CD14-positive monocyte (primary cell): ENCODE data around the gene CPA4. TPM values are rescaled to one million over a fixed set of nuclear protein-coding genes. Genes with fewer than 3 reads are reported as not detected.

Source experiments
- DNase-seq, 3 donors: peaks; one replicate each; pipeline ENCODE4 v3.0.0-alpha.2; 2011 to 2022
- H2AFZ ChIP-seq: 2 replicates; pipeline ENCODE4 v1.6.0; 2012; ENCODE audit warnings: mild to moderate bottlenecking, low read depth, low read length, inconsistent platforms; ENCODE audit not compliant: insufficient read depth, poor library complexity, severe bottlenecking
- H3K27ac ChIP-seq, 2 donors: 1 replicate in 1 of 2; 2 replicates in 1 of 2; pipeline ENCODE4 v1.5.1; 2012 to 2013; ENCODE audit warnings: low read length in 2 of 2, control low read depth in 1 of 2, inconsistent platforms in 1 of 2, low read depth in 1 of 2, mild to moderate bottlenecking in 1 of 2
- H3K27me3 ChIP-seq, 2 donors: one replicate each; pipeline versions ENCODE4 v1.6.0 to v1.6.1; 2011 to 2013; ENCODE audit warnings: low read length in 2 of 2; ENCODE audit not compliant: control insufficient read depth in 2 of 2, insufficient read depth in 2 of 2
- H3K36me3 ChIP-seq, 2 donors: replicated peaks in 1 of 2; 1 replicate in 1 of 2; 2 replicates in 1 of 2; pipeline versions ENCODE4 v1.5.1 to v1.6.1; 2012 to 2013; ENCODE audit warnings: low read length in 2 of 2, control low read depth in 1 of 2, inconsistent platforms in 1 of 2, mild to moderate bottlenecking in 1 of 2; ENCODE audit not compliant: insufficient read depth in 2 of 2, control insufficient read depth in 1 of 2
- H3K4me1 ChIP-seq, 2 donors: 1 replicate in 1 of 2; 2 replicates in 1 of 2; pipeline versions ENCODE4 v1.5.1 to v1.6.1; 2012 to 2013; ENCODE audit warnings: low read length in 2 of 2, control low read depth in 1 of 2, inconsistent platforms in 1 of 2, mild to moderate bottlenecking in 1 of 2, moderate library complexity in 1 of 2; ENCODE audit not compliant: insufficient read depth in 2 of 2, control insufficient read depth in 1 of 2
- H3K4me2 ChIP-seq: replicated peaks from 2 replicates; pipeline ENCODE3; 2012; ENCODE audit warnings: low read length, moderate library complexity, mild to moderate bottlenecking; ENCODE audit not compliant: poor library complexity, severe bottlenecking; ENCODE audit errors: extremely low read depth
- H3K4me3 ChIP-seq, 3 experiments: fragments of 200-600 bp in 1 of 3; sonication (generic) in 1 of 3; replicated peaks in 1 of 3; 1 replicate in 2 of 3; 2 replicates in 1 of 3; pipeline ENCODE4 v1.5.1; 2011 to 2013; ENCODE audit warnings: low read length in 3 of 3, mild to moderate bottlenecking in 3 of 3, control low read depth in 2 of 3, low read depth in 2 of 3, inconsistent platforms in 1 of 3, moderate library complexity in 1 of 3
- H3K79me2 ChIP-seq: 2 replicates; pipeline ENCODE4 v1.6.0; 2012; ENCODE audit warnings: mild to moderate bottlenecking, control low read depth, inconsistent platforms, low read length, moderate library complexity; ENCODE audit not compliant: insufficient read depth
- H3K9ac ChIP-seq: 2 replicates; pipeline ENCODE4 v1.6.0; 2017; ENCODE audit warnings: low read length, mild to moderate bottlenecking; ENCODE audit not compliant: insufficient read depth, poor library complexity, severe bottlenecking
- H3K9me3 ChIP-seq, 2 donors: replicated peaks in 1 of 2; 1 replicate in 1 of 2; 2 replicates in 1 of 2; pipeline versions ENCODE4 v1.5.1 to v1.6.1; 2012 to 2013; ENCODE audit warnings: low read length in 2 of 2, control low read depth in 1 of 2; ENCODE audit not compliant: control insufficient read depth in 1 of 2, insufficient read depth in 1 of 2
- H4K20me1 ChIP-seq: 2 replicates; pipeline ENCODE4 v1.6.0; 2012; ENCODE audit warnings: mild to moderate bottlenecking, low read length, control low read depth, moderate library complexity; ENCODE audit not compliant: insufficient read depth
- H3K27ac Mint-ChIP-seq, 7 donors: one replicate each; pipeline ENCODE4 v1.8.0; 2020; ENCODE audit warnings: mild to moderate bottlenecking in 7 of 7, mixed read lengths in 7 of 7, moderate library complexity in 6 of 7, inconsistent platforms in 2 of 7
- H3K27me3 Mint-ChIP-seq, 3 donors: one replicate each; pipeline ENCODE4 v1.8.0; 2021 to 2022; ENCODE audit warnings: low read depth in 3 of 3, mild to moderate bottlenecking in 3 of 3, mixed read lengths in 3 of 3, moderate library complexity in 3 of 3, inconsistent platforms in 1 of 3
- H3K36me3 Mint-ChIP-seq, 2 donors: one replicate each; pipeline ENCODE4 v1.8.0; 2020; ENCODE audit warnings: mixed read lengths in 2 of 2, inconsistent platforms in 1 of 2, mild to moderate bottlenecking in 1 of 2
- H3K4me1 Mint-ChIP-seq: one replicate; pipeline ENCODE4 v1.8.0; 2020; ENCODE audit warnings: mild to moderate bottlenecking, mixed read lengths
- H3K4me3 Mint-ChIP-seq, 2 donors: one replicate each; pipeline ENCODE4 v1.8.0; 2020; ENCODE audit warnings: mild to moderate bottlenecking in 2 of 2, mixed read lengths in 2 of 2, moderate library complexity in 1 of 2
- H3K9me3 Mint-ChIP-seq, 7 donors: one replicate each; pipeline ENCODE4 v1.8.0; 2020 to 2022; ENCODE audit warnings: mixed read lengths in 7 of 7, mild to moderate bottlenecking in 6 of 7, moderate library complexity in 6 of 7, inconsistent platforms in 2 of 7
- WGBS: methylation state at CpG from one replicate; pipeline ENCODE4 v1.1.5; 2013; ENCODE audit warnings: missing lambda C conversion rate; ENCODE audit not compliant: insufficient coverage; 5-methylcytosine and 5-hydroxymethylcytosine counted together
- intact Hi-C, 2 donors: fragments of 100-400 bp; cut with micrococcal nuclease; formaldehyde crosslinking; loops; one replicate each; pipeline versions ENCODE4 v1.15.0 to v1.15.1; 2023
- polyA plus RNA-seq, 3 donors: library from polyadenylated mRNA; depleted of rRNA in 1 of 3; unstranded in 2 of 3; stranded (reverse) in 1 of 3; fragments of 300-500 nt in 2 of 3; fragments of >200 nt in 1 of 3; fragmentation: Illumina TruSeq in 2 of 3; gene quantifications; 1 replicate in 2 of 3; 2 replicates in 1 of 3; pipeline ENCODE4 v1.2.3, GENCODE V29; 2012 to 2021
- TF ChIP-seq, protein P1 (sequence below): fragments of 200-600 bp; IDR thresholded peaks from one replicate; pipeline ENCODE4 v1.8.0; 2022; ENCODE audit warnings: antibody characterized with exemption, mild to moderate bottlenecking

CPA4 gene
- polyA plus RNA-seq, 3 donors, result not detected

DNA sequence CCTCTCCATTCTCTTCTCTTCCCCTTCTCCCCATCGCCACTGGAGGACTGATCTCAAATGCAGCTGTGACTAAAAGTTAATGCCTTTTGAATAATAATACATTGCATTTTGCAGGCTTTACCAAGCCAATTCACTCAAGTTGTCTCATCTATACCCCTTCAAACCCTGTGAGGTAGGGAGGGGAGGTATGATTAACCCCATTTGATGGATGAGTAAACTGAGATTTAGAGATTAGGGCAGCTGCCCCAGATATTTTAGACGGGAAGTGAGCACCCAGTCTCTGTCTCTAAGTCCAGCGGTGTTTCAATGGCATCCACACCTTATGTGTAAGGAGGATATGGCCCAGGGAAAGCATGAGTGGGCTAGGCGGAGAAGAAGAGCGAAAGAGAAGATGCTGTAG is 52.8 kb downstream of the CPA4 start:
- 96% methylated on average over 3 of the region's 5 CpGs for WGBS

DNA sequence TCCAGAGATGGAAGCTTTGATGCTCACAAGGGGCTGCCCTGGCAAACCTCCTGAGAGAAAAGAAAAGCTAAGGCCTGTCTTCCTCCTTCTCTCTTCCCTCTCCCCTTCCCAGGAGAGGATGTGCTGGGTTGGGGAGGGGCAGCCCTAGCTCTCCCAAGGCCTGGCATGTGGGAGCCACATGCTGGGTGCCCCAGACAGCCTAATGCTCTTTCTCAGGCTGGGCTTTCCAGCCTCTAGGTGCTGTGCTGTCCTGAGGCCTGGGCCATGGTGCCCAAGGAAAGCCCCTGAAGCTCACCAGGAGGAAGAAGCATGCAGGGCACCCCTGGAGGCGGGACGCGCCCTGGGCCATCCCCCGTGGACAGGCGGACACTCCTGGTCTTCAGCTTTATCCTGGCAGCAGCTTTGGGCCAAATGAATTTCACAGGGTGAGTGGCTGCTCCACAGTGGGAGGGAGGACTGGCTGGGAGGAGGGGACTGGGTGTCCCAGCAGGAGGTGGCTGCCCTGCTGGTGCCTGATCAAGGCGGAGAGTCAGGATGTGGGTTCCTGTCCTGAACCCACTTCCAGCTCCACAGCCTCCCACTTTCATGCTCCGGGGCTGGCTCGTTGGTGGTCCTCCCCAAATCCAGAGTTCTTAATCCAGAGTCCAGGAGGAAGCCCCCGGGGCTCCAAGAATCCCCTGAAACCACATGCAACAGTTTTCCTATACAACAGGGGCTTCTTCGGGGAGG is 53.4 kb downstream of the CPA4 start:
- no peak overlapping the region for H3K27ac ChIP-seq
- H3K4me2 ChIP-seq, result no peak overlapping the region
- no peak overlapping the region for H3K9ac ChIP-seq
- peaks cover 0 to 4% of the 10 kb centered on the region in 2 donors for H3K9me3 ChIP-seq
- TF ChIP-seq, protein P1, sequence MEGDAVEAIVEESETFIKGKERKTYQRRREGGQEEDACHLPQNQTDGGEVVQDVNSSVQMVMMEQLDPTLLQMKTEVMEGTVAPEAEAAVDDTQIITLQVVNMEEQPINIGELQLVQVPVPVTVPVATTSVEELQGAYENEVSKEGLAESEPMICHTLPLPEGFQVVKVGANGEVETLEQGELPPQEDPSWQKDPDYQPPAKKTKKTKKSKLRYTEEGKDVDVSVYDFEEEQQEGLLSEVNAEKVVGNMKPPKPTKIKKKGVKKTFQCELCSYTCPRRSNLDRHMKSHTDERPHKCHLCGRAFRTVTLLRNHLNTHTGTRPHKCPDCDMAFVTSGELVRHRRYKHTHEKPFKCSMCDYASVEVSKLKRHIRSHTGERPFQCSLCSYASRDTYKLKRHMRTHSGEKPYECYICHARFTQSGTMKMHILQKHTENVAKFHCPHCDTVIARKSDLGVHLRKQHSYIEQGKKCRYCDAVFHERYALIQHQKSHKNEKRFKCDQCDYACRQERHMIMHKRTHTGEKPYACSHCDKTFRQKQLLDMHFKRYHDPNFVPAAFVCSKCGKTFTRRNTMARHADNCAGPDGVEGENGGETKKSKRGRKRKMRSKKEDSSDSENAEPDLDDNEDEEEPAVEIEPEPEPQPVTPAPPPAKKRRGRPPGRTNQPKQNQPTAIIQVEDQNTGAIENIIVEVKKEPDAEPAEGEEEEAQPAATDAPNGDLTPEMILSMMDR, result no peak
- peaks cover 4% of the 10 kb centered on the region for H3K4me1 Mint-ChIP-seq
- no peak overlapping the region for H3K27ac Mint-ChIP-seq
- H3K9me3 Mint-ChIP-seq, result peaks cover 0 to 5% (median 1%) of the 10 kb centered on the region in 7 donors
- no peaks in the 10 kb centered on the region for H3K79me2 ChIP-seq
- no peaks in the 10 kb centered on the region for H3K4me1 ChIP-seq
- H3K36me3 ChIP-seq, result no peaks in the 10 kb centered on the region
- no peaks in the 10 kb centered on the region for H3K27me3 ChIP-seq
- H3K4me3 Mint-ChIP-seq, result no peak overlapping the region
- H4K20me1 ChIP-seq, result no peaks in the 10 kb centered on the region
- peaks cover 0 to 8% (median 0%) of the 10 kb centered on the region in 3 donors for H3K27me3 Mint-ChIP-seq
- no peak overlapping the region for H2AFZ ChIP-seq
- no peak for DNase-seq
- no peak overlapping the region for H3K4me3 ChIP-seq
- 94% methylated on average over 7 of the region's 10 CpGs for WGBS
- intact Hi-C loops, result no loop called here
- H3K36me3 Mint-ChIP-seq, result no peaks in the 10 kb centered on the region

More for the DNA sequence above, 52.8 kb downstream of the CPA4 start:
- Histone ChIP-seq H3K4me1 (no peaks in the 10 kb centered on the region), H3K27ac (no peak overlapping the region), H3K4me2 (no peak overlapping the region), H3K36me3 (no peaks in the 10 kb centered on the region), H3K9ac (no peak overlapping the region), H3K4me3 (no peak overlapping the region), H2AFZ (no peak overlapping the region), H3K9me3 (peaks cover 0 to 4% of the 10 kb centered on the region in 2 donors), H3K79me2 (no peaks in the 10 kb centered on the region), H4K20me1 (no peaks in the 10 kb centered on the region), H3K27me3 (no peaks in the 10 kb centered on the region)
- no peak overlapping the region for H3K4me3 Mint-ChIP-seq
- TF ChIP-seq, protein P1, result no peak
- intact Hi-C loops, result no loop called here
- H3K36me3 Mint-ChIP-seq, result no peaks in the 10 kb centered on the region
- H3K27me3 Mint-ChIP-seq, result peaks cover 0 to 8% (median 0%) of the 10 kb centered on the region in 3 donors
- H3K27ac Mint-ChIP-seq, result no peak overlapping the region
- peaks cover 4% of the 10 kb centered on the region for H3K4me1 Mint-ChIP-seq
- DNase-seq, result no peak
- H3K9me3 Mint-ChIP-seq, result peaks cover 0 to 7% (median 1%) of the 10 kb centered on the region in 7 donors
